NCI-H446 (cell line): Measurements from ENCODE around the gene IL17RC.
A peak's percentile ranks its signal among the peaks of the same experiment; 100 is the strongest.

ENCODE experiments used
- DNase-seq, 2 experiments: peaks; one replicate each; lab custom pipeline; 2025; lab: John Stamatoyannopoulos, UW

The IL17RC gene

DNA sequence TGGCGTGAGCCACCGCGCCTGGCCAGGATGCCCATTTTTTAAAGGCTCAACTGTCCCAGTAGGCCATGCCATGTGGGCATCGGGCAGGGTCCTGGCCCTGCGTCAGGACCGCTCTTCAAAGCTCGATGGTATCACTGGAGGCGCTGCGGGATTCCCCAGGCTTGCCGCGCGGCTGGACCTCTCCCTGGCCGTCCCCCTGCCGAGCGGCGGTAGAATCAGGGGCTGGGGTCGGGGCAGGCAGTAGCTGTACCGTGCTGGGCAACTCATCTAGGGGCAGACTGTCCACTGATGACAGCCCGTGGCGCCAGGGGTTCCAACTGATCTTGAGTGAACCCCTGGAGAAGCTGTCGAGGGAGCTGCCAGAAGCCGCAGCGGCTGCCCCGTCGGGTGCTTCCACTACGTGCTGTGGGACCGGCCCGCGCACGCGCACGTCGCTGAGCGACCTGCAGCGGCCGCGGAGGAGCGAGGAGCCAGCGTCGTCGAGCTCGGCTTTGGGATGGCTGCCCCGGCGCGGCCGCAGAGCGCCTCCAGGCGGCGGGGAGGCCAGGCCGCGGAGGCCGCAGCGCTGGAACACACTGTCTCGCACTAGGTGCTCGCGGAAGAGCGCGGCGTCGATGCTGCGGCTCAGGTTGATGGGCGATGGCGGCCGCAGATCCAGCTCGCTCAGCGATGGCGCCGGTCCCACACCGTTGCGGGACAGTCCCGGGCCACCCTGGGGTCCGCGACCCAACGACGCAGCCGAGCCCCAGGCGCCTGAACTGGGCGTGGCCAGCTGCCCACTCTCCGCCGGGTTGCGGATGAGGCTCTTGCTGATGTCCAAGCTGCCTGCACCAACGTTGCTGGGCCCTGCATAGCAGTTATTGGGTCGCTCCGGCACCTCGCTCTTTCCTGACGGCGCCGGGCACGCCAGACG is 29.5 kb downstream of the IL17RC start:
- DNase-seq, result no peak

- no peak for DNase-seq
These were observed 30.4 kb downstream of the IL17RC start for GRCh38 chr3:9947025-9947995.

GRCh38 chr3:9948586-9948985 is 31.7 kb downstream of the IL17RC start:
- no peak for DNase-seq

DNA sequence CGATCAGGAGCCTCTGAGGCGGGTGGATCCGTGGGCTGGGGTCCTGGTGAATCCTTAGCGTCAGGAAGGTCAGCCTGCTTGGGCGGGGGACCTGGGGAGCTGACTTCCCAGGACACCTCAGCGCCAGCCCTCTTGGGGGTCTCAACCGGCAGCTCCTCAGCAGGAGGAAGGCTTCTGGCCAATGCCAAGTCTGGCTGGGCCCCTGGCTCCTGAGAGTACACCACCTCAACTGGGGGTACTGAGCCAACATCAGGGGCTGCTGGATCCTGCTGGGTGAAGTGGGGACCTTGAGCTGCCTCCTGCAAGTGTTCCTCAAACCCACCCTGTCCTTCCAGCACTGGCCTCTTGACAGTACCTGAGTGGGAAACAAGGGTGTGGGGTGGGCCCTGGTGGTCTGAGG is 32.2 kb downstream of the IL17RC start:
- DNase-seq, result no peak

- no peak for DNase-seq
These were observed 32.7 kb downstream of the IL17RC start for GRCh38 chr3:9949626-9950025.

DNA sequence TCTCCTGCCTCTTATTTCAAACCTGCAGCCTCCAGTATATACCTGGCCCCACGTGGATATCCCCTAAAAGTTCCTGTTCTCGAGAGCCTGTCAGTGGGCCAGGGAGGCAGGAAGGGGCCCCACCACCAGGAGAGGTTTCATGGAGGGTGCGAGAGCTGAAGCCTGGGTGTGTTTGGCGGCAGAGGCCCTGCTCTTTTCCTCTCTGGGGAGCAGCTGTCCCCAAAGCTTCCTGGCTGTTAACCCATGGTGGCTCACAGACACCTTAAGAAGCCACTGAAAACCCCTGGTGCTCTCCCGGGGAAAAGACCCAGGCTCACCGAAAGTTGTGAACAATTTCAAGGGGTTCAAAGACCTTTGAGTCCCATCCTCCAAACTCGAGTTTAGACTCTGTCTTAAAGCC is 34.2 kb downstream of the IL17RC start:
- DNase-seq, result no peak

DNA sequence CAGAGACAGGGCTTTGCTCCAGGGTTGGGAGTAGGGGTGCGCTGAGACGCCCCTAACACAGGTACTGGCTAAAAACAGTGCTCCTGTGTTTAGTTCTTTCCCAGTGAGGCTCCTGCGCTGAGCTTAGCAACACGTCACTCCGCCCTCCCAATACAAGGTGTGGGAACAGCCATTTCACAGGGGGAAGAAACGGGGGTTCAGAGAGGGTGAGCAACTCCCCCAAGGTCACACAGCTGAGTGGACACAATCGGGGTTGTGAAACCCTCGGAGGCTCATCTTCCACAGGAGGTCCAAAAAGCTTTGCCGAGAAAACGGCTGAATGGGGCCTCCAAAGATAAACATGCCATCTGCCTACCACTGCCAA is 34.7 kb downstream of the IL17RC start:
- no peak for DNase-seq

DNA sequence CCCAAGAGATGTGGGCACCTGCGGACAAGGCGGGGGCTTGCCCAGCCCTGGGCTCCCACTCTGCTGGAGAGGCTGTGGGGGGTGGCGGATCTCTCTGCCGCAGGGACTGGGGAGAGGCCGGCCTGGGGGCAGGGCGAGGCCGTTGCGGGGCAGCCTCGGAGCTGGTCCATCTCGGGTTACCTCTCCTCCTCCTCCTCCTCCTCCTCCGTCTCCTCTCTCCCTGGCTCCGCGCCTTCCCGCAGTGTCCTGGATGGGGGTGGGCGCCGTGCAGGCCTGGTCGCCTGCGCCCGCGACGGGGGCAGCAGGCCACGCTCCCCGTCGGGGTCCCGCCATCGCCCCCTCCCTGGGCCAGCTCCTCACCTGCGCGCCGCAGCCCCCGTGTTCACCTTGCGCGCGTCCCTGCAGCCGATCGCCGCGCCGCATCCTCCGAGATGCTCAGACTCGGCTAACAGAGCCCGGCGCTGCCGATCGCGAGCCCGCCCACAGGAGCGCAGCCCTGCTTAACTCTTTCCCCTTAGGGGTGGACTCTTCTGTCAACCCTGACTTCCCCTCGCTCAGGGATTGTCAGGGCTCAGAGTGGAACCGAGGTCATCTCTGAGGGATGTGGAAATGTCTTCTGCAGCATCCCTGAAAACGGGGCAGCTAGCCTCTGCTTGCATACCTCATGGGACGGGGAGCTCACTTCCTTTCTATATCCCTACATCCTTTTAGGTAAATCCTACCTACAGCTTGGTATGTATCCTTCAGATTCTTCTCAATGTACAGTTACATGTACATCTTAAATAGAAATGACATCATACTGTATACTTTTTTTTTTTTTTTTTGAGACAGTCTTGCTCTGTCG is 35.3 kb downstream of the IL17RC start, which contains the start of gene PRRT3:
TSS of gene PRRT3 (minus strand) at position 447 of the 844 bp plus-strand sequence. CDS start 2,293 bp downstream, outside the sequence.
- peak in 1 of 2 experiments; percentile 21 for DNase-seq

- DNase-seq, result no peak
These were observed 38.2 kb downstream of the IL17RC start for GRCh38 chr3:9955067-9955502.

- no peak for DNase-seq
These were observed 38.9 kb downstream of the IL17RC start for GRCh38 chr3:9955611-9956352.

- DNase-seq, result no peak
These were observed 40.3 kb downstream of the IL17RC start for GRCh38 chr3:9957214-9957613.

DNA sequence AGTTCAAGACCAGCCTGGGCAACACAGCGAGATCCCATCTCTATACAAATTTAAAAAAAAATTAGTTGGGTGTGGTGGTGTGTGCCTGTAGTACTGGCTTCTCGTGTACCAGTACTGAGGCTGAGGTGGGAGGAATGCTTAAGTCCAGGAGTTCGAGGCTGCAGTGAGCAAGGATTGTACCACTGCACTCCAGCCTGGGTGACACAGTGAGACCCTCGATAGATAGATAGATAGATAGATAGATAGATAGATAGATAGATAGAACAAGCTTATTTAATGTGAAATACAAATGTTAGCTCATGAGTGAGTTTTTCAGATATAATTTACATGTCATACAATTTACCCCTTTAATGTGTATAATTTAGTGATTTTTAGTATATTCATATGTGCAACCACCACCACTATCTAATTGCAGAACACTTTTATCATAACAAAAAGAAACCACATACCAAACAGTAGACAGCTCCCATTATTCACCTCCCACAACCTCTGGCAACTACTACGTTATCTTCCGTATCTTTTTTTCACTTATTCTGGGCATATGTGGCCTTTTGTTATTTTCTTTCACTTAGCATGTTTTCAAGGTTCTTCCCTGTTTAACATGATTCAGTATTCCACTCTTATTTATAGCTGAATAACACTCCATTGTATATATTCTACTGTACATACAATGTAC is 48.4 kb downstream of the IL17RC start:
- DNase-seq, result no peak

DNA sequence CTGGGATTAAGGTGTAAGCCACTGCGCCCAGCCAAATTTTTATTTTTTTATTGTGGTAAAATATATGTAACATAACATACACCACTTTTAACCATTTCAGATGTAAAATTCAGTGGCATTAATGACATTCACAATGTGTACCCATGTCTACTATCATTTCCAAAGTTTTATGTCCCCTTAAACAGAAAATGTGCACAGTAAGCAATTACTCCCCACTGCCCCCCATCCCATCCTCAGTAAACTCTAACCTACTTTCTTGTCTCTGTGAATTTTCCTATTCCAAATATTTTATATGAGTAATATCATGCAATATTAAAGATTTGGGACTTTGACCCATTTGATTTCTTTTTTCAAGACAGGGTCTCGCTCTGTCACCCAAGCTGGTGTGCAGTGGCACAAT is 49.9 kb downstream of the IL17RC start:
- DNase-seq, result no peak

- DNase-seq, result no peak
These were observed 52.7 kb downstream of the IL17RC start for GRCh38 chr3:9969632-9970019.

DNA sequence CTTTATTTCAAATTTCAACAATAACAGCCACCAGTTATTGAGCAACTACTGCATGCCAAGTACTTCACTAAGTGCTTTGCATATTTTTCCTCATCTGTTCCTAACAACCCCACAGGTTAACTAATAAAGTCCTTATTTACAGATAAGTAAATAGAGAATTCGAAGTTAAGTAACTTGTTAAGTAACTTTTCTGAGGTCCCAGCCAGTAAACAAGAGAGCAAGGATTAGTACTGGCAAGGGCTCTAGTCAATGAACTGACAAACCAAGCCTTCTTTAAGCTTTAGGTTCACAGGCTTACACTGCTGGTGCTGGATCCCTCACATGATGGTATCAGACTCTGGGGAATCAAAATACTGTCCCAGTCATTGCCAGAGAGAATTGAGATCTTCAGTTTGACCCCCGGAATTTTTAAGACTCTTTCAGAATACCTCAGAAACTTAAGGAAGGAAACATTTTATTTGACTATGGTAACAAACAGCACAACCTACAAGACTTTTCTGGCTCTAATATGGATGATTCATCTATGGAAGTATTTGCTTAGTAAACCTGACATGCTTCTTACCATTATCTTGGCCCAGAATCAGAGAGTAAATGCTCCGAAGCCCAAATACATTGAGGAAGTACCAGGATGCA is 53.2 kb downstream of the IL17RC start:
- no peak for DNase-seq

GRCh38 chr3:9976721-9977709 is 60.1 kb downstream of the IL17RC start:
- DNase-seq, result peak in 1 of 2 experiments; percentile 28

DNA sequence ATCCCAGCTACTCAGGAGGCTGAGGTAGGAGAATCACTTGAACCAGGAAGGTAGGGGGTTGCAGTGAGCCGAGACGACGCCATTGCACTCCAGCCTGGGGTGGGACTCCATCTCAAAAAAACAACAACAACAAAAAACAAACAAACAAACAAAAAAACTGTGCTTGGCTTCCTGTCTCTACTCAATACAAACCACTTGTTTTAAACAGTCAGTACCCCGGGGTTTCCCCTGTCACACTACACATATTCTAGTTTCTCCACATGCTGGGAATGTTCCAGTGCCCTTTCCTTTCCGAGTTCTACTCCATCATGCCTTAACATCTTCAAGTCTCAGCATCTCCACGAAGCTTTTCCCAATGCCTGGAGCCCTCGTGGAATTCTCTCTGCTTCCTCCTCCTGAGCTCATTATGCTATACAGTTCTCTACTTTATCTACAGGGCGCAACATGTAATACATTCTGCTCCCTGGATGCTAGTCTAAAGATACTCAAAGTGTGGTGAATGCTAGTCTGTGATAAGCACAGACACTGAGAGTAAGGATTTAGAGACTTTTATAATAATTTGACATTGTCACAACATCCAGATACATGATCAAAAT is 61.9 kb downstream of the IL17RC start:
- no peak for DNase-seq

- DNase-seq, result no peak
These were observed 63.4 kb downstream of the IL17RC start for GRCh38 chr3:9980251-9980650.
